Suprapubic skin (tissue), 4 donors: ENCODE data around the gene SETBP1. TPM values are rescaled to one million over a fixed set of nuclear protein-coding genes. Genes with fewer than 3 reads are reported as not detected.

Experiments used
- DNase-seq, 2 donors: peaks; one replicate each; pipeline ENCODE4 v3.0.0-alpha.2; 2019; ENCODE audit warnings: low spot score in 2 of 2
- H3K27ac ChIP-seq: fragments of 200-600 bp; sonication (generic); one replicate; pipeline ENCODE4 v1.5.1; 2019
- H3K27me3 ChIP-seq: fragments of 200-600 bp; sonication (generic); one replicate; pipeline ENCODE4 v1.5.1; 2019
- H3K36me3 ChIP-seq: fragments of 200-600 bp; sonication (generic); one replicate; pipeline ENCODE4 v1.5.1; 2019
- H3K4me1 ChIP-seq: fragments of 200-600 bp; sonication (generic); one replicate; pipeline ENCODE4 v1.5.1; 2019
- H3K4me3 ChIP-seq: fragments of 200-600 bp; sonication (generic); one replicate; pipeline ENCODE4 v1.5.1; 2019; ENCODE audit warnings: mild to moderate bottlenecking
- H3K9me3 ChIP-seq: fragments of 200-600 bp; sonication (generic); one replicate; pipeline ENCODE4 v1.5.1; 2019
- EP300 ChIP-seq: sonication (generic); formaldehyde crosslinking; IDR thresholded peaks from one replicate; pipeline ENCODE4 v1.6.1; 2017; ENCODE audit warnings: antibody characterized with exemption
- POLR2A ChIP-seq, 2 donors: fragments of 450-650 bp; IDR thresholded peaks; one replicate each; pipeline ENCODE4 v1.6.1; 2017; ENCODE audit warnings: antibody characterized with exemption in 2 of 2, mild to moderate bottlenecking in 2 of 2, moderate library complexity in 2 of 2
- POLR2AphosphoS5 ChIP-seq, 3 donors: sonication (generic); formaldehyde crosslinking; IDR thresholded peaks; one replicate each; pipeline ENCODE4 v1.6.1; 2017; ENCODE audit warnings: antibody characterized with exemption in 3 of 3
- WGBS: methylation state at CpG from one replicate; pipeline ENCODE4 v1.1.5; 2018; 5-methylcytosine and 5-hydroxymethylcytosine counted together
- total RNA-seq, 4 donors: library from RNA; depleted of rRNA; stranded (reverse); fragments of >200 nt; gene quantifications; one replicate each; pipeline ENCODE4 v1.1.0, GENCODE V29; 2016
- TF ChIP-seq, protein P1 (sequence below), 2 donors: fragments of 200-600 bp in 1 of 2; fragments of 450-650 bp in 1 of 2; sonication (generic) in 1 of 2; IDR thresholded peaks; one replicate each; pipeline ENCODE4 v1.5.1; 2016 to 2019; ENCODE audit warnings: antibody characterized with exemption in 2 of 2, mild to moderate bottlenecking in 1 of 2, moderate library complexity in 1 of 2

The SETBP1 gene
- total RNA-seq, 4 donors from 2014 or later, result 13.1 to 25.6 (median 17.2) TPM

DNA sequence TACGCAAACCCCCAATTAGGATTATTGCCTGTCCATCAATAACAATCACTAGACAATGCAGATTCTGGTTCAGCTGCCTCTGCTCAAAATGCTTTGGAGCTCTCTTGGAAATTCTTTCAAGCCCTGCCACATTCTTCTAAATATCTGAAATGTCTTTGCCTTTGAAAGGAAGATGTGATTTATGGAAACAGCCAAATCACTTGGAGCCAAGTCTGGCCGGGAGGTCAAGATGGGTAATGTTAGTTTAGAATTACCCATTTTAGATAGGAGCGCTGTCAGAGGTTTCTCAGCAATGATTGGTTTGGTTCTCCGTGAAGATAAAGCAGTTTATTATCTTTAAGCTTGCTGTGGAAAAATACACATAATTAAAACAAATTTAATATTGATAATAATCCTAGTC is 306.7 kb downstream of the SETBP1 start:
- Histone ChIP-seq H3K27me3 (no peaks in the 10 kb centered on the region), H3K27ac (no peak overlapping the region), H3K36me3 (no peaks in the 10 kb centered on the region), H3K4me1 (no peaks in the 10 kb centered on the region), H3K4me3 (no peak overlapping the region), H3K9me3 (no peaks in the 10 kb centered on the region)
- 92% methylated on average over 4 of the region's 4 CpGs for WGBS
- TF ChIP-seq, protein P1, sequence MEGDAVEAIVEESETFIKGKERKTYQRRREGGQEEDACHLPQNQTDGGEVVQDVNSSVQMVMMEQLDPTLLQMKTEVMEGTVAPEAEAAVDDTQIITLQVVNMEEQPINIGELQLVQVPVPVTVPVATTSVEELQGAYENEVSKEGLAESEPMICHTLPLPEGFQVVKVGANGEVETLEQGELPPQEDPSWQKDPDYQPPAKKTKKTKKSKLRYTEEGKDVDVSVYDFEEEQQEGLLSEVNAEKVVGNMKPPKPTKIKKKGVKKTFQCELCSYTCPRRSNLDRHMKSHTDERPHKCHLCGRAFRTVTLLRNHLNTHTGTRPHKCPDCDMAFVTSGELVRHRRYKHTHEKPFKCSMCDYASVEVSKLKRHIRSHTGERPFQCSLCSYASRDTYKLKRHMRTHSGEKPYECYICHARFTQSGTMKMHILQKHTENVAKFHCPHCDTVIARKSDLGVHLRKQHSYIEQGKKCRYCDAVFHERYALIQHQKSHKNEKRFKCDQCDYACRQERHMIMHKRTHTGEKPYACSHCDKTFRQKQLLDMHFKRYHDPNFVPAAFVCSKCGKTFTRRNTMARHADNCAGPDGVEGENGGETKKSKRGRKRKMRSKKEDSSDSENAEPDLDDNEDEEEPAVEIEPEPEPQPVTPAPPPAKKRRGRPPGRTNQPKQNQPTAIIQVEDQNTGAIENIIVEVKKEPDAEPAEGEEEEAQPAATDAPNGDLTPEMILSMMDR (IDR thresholded peaks at IDR 0.05), result no peak
- no peak for TF ChIP-seq EP300
- TF ChIP-seq POLR2A (IDR thresholded peaks at IDR 0.05), result no peak
- no peak for TF ChIP-seq POLR2AphosphoS5 (IDR thresholded peaks at IDR 0.05)
- no peak for DNase-seq

DNA sequence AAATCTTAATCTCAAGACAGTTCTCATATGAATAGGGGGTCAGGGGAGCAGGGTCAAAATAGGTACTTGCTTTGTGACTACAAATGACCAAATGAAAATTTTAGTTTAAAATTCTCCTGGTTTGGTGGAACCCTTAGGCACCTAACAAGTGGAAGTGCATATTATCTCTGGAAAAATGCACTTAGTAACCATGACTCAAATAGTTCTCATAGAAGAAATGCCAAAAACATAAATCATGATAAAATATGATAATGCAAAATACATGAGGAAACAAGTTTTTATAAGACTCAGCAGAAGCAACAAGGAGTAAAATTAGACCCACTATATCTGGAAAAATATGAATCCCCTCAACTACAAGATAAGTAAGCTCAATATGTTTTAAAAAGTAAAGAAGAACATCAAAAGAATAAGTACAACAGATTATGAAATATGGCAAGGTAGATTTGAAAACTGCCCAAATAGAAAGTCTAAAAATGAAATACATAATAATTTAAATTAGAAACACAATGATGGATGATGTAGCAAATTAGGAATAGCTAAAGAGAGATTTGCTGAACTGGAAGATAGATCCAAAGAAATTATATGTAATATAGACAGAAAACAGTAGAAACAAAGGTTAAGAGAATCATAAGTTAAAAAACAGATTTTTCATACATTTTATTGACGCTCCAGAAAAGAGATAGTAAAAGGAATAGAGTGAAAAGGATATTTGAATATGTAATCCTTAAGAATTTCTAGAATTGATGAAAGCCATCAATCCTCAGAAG is 308.3 kb downstream of the SETBP1 start:
- TF ChIP-seq EP300 (no peak), POLR2AphosphoS5 (IDR thresholded peaks at IDR 0.05) (no peak), POLR2A (IDR thresholded peaks at IDR 0.05) (no peak)
- TF ChIP-seq, protein P1 (IDR thresholded peaks at IDR 0.05), result no peak
- Histone ChIP-seq H3K9me3 (no peaks in the 10 kb centered on the region), H3K27me3 (no peaks in the 10 kb centered on the region), H3K4me1 (no peaks in the 10 kb centered on the region), H3K27ac (no peak overlapping the region), H3K36me3 (no peaks in the 10 kb centered on the region), H3K4me3 (no peak overlapping the region)
- 97% methylated on average over 1 of the region's 1 CpG for WGBS
- no peak for DNase-seq

DNA sequence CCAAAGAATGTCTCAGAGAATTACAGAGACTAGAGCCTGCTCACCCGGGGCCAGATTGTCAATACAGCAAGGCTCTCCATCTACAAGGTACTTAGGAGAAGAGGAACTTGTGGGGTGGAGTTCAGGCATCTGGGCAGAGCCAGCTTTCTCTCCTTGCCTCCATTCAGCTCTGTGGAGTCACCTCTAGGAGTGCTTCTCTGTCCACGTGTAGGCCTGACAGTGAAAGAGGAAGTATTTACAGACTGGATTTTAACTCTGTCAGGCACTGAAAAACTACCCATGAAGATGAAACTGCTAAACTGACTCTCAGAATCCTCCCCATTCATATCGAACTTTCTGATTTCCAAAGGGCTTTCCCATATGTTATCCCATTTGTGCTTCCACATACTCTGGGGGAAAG is 315.6 kb downstream of the SETBP1 start:
- 77% methylated on average over 3 of the region's 3 CpGs for WGBS
- no peaks in the 10 kb centered on the region for H3K4me1 ChIP-seq
- no peaks in the 10 kb centered on the region for H3K27me3 ChIP-seq
- no peak for TF ChIP-seq POLR2AphosphoS5 (IDR thresholded peaks at IDR 0.05)
- TF ChIP-seq EP300, result no peak
- TF ChIP-seq, protein P1 (IDR thresholded peaks at IDR 0.05), result no peak
- no peak for TF ChIP-seq POLR2A (IDR thresholded peaks at IDR 0.05)
- H3K4me3 ChIP-seq, result no peak overlapping the region
- no peak overlapping the region for H3K27ac ChIP-seq
- no peaks in the 10 kb centered on the region for H3K36me3 ChIP-seq
- no peak for DNase-seq
- no peaks in the 10 kb centered on the region for H3K9me3 ChIP-seq

DNA sequence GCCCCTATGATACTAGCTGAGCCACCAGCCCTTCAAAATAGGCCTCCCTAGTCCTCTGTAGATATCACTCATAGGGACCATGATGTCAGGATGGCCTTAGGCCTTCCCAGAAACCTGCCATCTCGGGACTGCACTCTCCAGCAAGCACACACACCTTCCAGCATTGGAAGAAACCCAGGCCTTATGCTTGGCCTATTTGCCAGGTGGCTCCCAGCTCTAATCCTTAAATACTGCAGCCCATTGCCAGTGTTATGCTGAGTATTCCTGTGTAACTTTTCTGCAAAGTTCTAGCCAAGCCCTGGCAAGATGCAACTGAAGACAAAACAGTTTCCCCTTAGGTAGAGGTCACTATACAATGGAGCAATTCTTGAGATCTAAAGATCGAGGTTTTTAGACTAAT is 316.5 kb downstream of the SETBP1 start:
- Histone ChIP-seq H3K27ac (no peak overlapping the region), H3K4me1 (no peaks in the 10 kb centered on the region), H3K9me3 (no peaks in the 10 kb centered on the region), H3K27me3 (no peaks in the 10 kb centered on the region), H3K4me3 (no peak overlapping the region), H3K36me3 (no peaks in the 10 kb centered on the region)
- no peak for DNase-seq
- TF ChIP-seq POLR2AphosphoS5 (IDR thresholded peaks at IDR 0.05), result no peak
- TF ChIP-seq EP300, result no peak
- no peak for TF ChIP-seq POLR2A (IDR thresholded peaks at IDR 0.05)
- TF ChIP-seq, protein P1 (IDR thresholded peaks at IDR 0.05), result no peak
- WGBS, result 63% methylated on average over 2 of the region's 2 CpGs

DNA sequence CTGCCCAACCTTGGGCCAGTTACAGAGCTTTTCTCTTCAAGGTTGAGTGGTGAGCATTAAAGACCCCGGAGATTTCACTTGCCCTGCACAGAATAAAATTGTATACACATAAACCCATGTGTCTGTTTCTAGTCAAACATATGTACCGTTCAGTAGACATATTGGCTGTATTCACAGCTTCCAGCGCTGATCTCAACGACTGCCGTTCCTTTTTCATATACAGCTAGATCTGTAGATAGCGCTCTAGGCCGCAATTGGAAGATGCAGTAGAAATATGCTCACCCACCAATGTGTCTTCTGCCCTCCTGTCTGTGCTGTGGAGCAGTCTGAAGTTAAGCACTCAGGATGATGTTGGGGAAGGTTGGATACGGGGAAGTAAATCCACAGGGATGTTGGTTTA is 317.7 kb downstream of the SETBP1 start:
- Histone ChIP-seq H3K4me3 (no peak overlapping the region), H3K27ac (no peak overlapping the region), H3K36me3 (no peaks in the 10 kb centered on the region), H3K9me3 (no peaks in the 10 kb centered on the region), H3K4me1 (no peaks in the 10 kb centered on the region), H3K27me3 (no peaks in the 10 kb centered on the region)
- TF ChIP-seq POLR2AphosphoS5 (IDR thresholded peaks at IDR 0.05) (no peak), POLR2A (IDR thresholded peaks at IDR 0.05) (no peak), EP300 (no peak)
- TF ChIP-seq, protein P1 (IDR thresholded peaks at IDR 0.05), result no peak
- no peak for DNase-seq
- WGBS, result 93% methylated on average over 8 of the region's 8 CpGs
